Measurements from ENCODE around the gene RNASEH2B. TPM values are rescaled to one million over a fixed set of nuclear protein-coding genes. Genes with fewer than 3 reads are reported as not detected.

The RNASEH2B gene
- total RNA-seq, 3 donors from 2014 or later = 26.7 to 57.6 (median 31.6) TPM

GRCh38 chr13:50894012-50894411 is 15.6 kb upstream of the RNASEH2B start:
- no peak overlapping the region for H3K4me3 ChIP-seq
- TF ChIP-seq CTCF (IDR thresholded peaks at IDR 0.05) = no peak
- no peaks in the 10 kb centered on the region for H3K36me3 ChIP-seq (ENCODE audit: low read depth)
- intact Hi-C loops (cut with DNase I, micrococcal nuclease) = no loop called here
- no peaks in the 10 kb centered on the region for H3K9me3 ChIP-seq
- DNase-seq (no peak), ATAC-seq (no peak)
- no peaks in the 10 kb centered on the region for H3K4me1 ChIP-seq (ENCODE audit: low read depth)

GRCh38 chr13:50894504-50894903 is 15.1 kb upstream of the RNASEH2B start:
- Histone ChIP-seq H3K4me3 (no peak overlapping the region), H3K9me3 (no peaks in the 10 kb centered on the region), H3K36me3 (ENCODE audit: low read depth) (no peaks in the 10 kb centered on the region), H3K4me1 (ENCODE audit: low read depth) (no peaks in the 10 kb centered on the region)
- DNase-seq = no peak
- TF ChIP-seq CTCF (IDR thresholded peaks at IDR 0.05) = no peak
- intact Hi-C loops (cut with DNase I, micrococcal nuclease) = no loop called here
- no peak for ATAC-seq

- Histone ChIP-seq H3K4me1 (ENCODE audit: low read depth) (no peaks in the 10 kb centered on the region), H3K36me3 (ENCODE audit: low read depth) (no peaks in the 10 kb centered on the region), H3K4me3 (no peak overlapping the region), H3K9me3 (no peaks in the 10 kb centered on the region)
- ATAC-seq (no peak), DNase-seq (no peak)
- intact Hi-C loops (cut with DNase I, micrococcal nuclease) = no loop called here
- no peak for TF ChIP-seq CTCF (IDR thresholded peaks at IDR 0.05)
Observed at GRCh38 chr13:50898338-50898737, 11.3 kb upstream of the RNASEH2B start.

- intact Hi-C loops (cut with DNase I, micrococcal nuclease) = no loop called here
- H3K9me3 ChIP-seq = no peaks in the 10 kb centered on the region
- ATAC-seq = no peak
- no peaks in the 10 kb centered on the region for H3K36me3 ChIP-seq (ENCODE audit: low read depth)
- no peaks in the 10 kb centered on the region for H3K4me1 ChIP-seq (ENCODE audit: low read depth)
- DNase-seq = peak in 1 of 3 donors; percentile 30
- no peak for TF ChIP-seq CTCF (IDR thresholded peaks at IDR 0.05)
- no peak overlapping the region for H3K4me3 ChIP-seq
Observed at GRCh38 chr13:50901701-50902100, 7.9 kb upstream of the RNASEH2B start.

- Histone ChIP-seq H3K4me3 (no peak overlapping the region), H3K36me3 (ENCODE audit: low read depth) (no peaks in the 10 kb centered on the region), H3K4me1 (ENCODE audit: low read depth) (no peaks in the 10 kb centered on the region), H3K9me3 (no peaks in the 10 kb centered on the region)
- intact Hi-C loops (cut with DNase I, micrococcal nuclease) = no loop called here
- ATAC-seq (no peak), DNase-seq (no peak)
- no peak for TF ChIP-seq CTCF (IDR thresholded peaks at IDR 0.05)
Observed at GRCh38 chr13:50905256-50905655, 4.3 kb upstream of the RNASEH2B start.

GRCh38 chr13:50907781-50908180 is 1.8 kb upstream of the RNASEH2B start:
- intact Hi-C loops (cut with DNase I, micrococcal nuclease) = no loop called here
- no peaks in the 10 kb centered on the region for H3K9me3 ChIP-seq
- TF ChIP-seq CTCF (IDR thresholded peaks at IDR 0.05) = no peak
- H3K4me1 ChIP-seq (ENCODE audit: low read depth) = no peaks in the 10 kb centered on the region
- ATAC-seq (no peak), DNase-seq (no peak)
- H3K4me3 ChIP-seq = no peak overlapping the region
- H3K36me3 ChIP-seq (ENCODE audit: low read depth) = no peaks in the 10 kb centered on the region
